Measurements from ENCODE around the gene TMIE. TPM values are rescaled to one million over a fixed set of nuclear protein-coding genes. Genes with fewer than 3 reads are reported as not detected.

Gene TMIE
- total and polyA plus RNA-seq, 2 of the 4 experiments (the other 2 are of a cell fraction): 0.12 TPM; not detected in 1

DNA sequence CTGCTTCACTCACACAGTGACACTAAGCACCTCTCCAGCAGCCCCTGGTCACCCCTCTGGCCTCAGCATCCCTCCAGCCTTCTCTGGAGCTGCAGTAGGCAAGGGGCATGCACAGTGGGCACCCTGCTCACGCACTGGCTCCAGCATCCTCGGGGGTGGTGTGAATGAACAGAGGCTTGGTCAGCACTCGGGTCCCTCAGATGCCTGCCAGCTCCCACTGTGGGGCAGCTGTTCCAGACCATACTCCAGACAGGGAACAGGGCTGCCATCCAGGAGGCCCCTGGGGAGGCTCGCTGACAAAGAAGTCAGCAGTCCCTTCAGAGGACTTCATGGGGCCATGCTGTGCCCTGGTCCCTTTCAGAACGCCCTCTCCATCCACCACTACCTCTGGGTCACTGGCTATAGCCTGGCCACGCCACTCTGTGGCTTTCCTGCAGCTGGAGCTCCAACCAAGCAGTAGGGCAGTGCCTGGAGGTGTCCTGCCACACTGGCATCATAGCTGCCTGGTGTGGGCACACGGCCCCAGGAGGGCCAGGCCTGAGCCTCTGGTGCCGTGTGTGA lies 34.1 kb upstream of the TMIE start:
- CTCF ChIA-PET: no interaction called here
- Histone ChIP-seq H3K23ac (ENCODE audit: low read depth, low read length) (no peak overlapping the region), H3K18ac (ENCODE audit: low read depth, low read length) (no peak overlapping the region), H2AFZ (replicated peaks; ENCODE audit: low read length, poor library complexity) (peak overlapping the region; percentile 43), H2AK9ac (replicated peaks; ENCODE audit: low read depth, low read length, poor library complexity) (no peak overlapping the region), H3K4ac (ENCODE audit: low read depth, low read length) (no peak overlapping the region), H4K5ac (ENCODE audit: low read depth, low read length) (no peak overlapping the region), H4K20me1 (ENCODE audit: insufficient read depth, low read length) (no peaks in the 10 kb centered on the region), H3K56ac (ENCODE audit: extremely low read depth, insufficient read depth, low read length) (no peak overlapping the region), H3K9ac (ENCODE audit: low read depth, low read length) (no peak overlapping the region), H2BK20ac (ENCODE audit: low read depth, low read length) (no peak overlapping the region), H2BK5ac (ENCODE audit: low read depth, low read length, poor library complexity, severe bottlenecking) (no peak overlapping the region), H3K4me1 (ENCODE audit: control insufficient read depth, insufficient read depth, low read length) (peaks cover 14% of the 10 kb centered on the region), H3K14ac (replicated peaks; ENCODE audit: low read depth, low read length) (no peak overlapping the region), H2BK15ac (ENCODE audit: low read depth, low read length) (no peak overlapping the region), H3K79me1 (ENCODE audit: low read depth in 1 of 2, low read length in 2 of 2) (no peaks in the 10 kb centered on the region), H3K4me2 (ENCODE audit: low read depth, low read length) (no peak overlapping the region), H3K9me1 (ENCODE audit: insufficient read depth, low read length) (no peaks in the 10 kb centered on the region; the same call in 1 of the 2 replicates), H3K9me3 (ENCODE audit: control insufficient read depth, insufficient read depth, low read length) (no peaks in the 10 kb centered on the region), H3K4me3 (ENCODE audit: insufficient read depth, low read depth, low read length) (no peak overlapping the region), H3K27ac (ENCODE audit: insufficient read depth, low read length) (no peak overlapping the region), H2AK5ac (ENCODE audit: low read depth, low read length) (no peak overlapping the region), H2BK120ac (ENCODE audit: low read depth, low read length) (no peak overlapping the region), H3K27me3 (ENCODE audit: control insufficient read depth, insufficient read depth, low read length) (peaks cover 2% of the 10 kb centered on the region; the same call in 1 of the 2 replicates), H4K91ac (ENCODE audit: insufficient read depth, low read depth, low read length) (no peak overlapping the region), H4K8ac (ENCODE audit: low read depth in 2 of 2, low read length in 2 of 2) (no peak overlapping the region), H3K36me3 (ENCODE audit: control insufficient read depth, insufficient read depth, low read length) (no peaks in the 10 kb centered on the region; the same call in 1 of the 2 replicates)
- 70% methylated on average over 4 of the region's 8 CpGs; no CpG with 5 or more reads in 1 of the 2 experiments for WGBS, 2 experiments (ENCODE audit: extremely low coverage in 2 of 2, insufficient read length in 1 of 2)
- intact Hi-C loops (cut with micrococcal nuclease) (no loop called here), in situ Hi-C loops (cut with MboI; ENCODE audit: low sequenced_read_pairs) (no loop called here), dilution Hi-C loops (cut with HindIII; ENCODE audit: low sequenced_read_pairs, unreplicated experiment) (no loop called here)
- ATAC-seq (ENCODE audit: low read depth) (no peak), DNase-seq (no peak)
- no TSS peak for BruUV-seq (replicated peaks)
- POLR2A ChIA-PET (ENCODE audit: unreplicated experiment): no interaction called here
- no peak for TF ChIP-seq MAFK (IDR thresholded peaks at IDR 0.05; ENCODE audit: low read depth, low read length)
- TF ChIP-seq FOS (IDR thresholded peaks at IDR 0.05; ENCODE audit: low read depth, low read length): no peak
- TF ChIP-seq CEBPB (IDR thresholded peaks at IDR 0.05; ENCODE audit: low read depth, low read length): no peak
- TF ChIP-seq BHLHE40 (IDR thresholded peaks at IDR 0.05; ENCODE audit: low read depth, low read length): no peak
- TF ChIP-seq POLR2A (IDR thresholded peaks at IDR 0.05; ENCODE audit: low read depth, low read length): no peak
- no peak for TF ChIP-seq RAD21 (IDR thresholded peaks at IDR 0.05; ENCODE audit: low read length)
- TF ChIP-seq, protein P1, sequence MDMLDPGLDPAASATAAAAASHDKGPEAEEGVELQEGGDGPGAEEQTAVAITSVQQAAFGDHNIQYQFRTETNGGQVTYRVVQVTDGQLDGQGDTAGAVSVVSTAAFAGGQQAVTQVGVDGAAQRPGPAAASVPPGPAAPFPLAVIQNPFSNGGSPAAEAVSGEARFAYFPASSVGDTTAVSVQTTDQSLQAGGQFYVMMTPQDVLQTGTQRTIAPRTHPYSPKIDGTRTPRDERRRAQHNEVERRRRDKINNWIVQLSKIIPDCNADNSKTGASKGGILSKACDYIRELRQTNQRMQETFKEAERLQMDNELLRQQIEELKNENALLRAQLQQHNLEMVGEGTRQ (IDR thresholded peaks at IDR 0.05; ENCODE audit: low read depth, low read length): no peak
- no peak for TF ChIP-seq RCOR1 (IDR thresholded peaks at IDR 0.05; ENCODE audit: insufficient replicate concordance, low read length)
- TF ChIP-seq, protein P2, sequence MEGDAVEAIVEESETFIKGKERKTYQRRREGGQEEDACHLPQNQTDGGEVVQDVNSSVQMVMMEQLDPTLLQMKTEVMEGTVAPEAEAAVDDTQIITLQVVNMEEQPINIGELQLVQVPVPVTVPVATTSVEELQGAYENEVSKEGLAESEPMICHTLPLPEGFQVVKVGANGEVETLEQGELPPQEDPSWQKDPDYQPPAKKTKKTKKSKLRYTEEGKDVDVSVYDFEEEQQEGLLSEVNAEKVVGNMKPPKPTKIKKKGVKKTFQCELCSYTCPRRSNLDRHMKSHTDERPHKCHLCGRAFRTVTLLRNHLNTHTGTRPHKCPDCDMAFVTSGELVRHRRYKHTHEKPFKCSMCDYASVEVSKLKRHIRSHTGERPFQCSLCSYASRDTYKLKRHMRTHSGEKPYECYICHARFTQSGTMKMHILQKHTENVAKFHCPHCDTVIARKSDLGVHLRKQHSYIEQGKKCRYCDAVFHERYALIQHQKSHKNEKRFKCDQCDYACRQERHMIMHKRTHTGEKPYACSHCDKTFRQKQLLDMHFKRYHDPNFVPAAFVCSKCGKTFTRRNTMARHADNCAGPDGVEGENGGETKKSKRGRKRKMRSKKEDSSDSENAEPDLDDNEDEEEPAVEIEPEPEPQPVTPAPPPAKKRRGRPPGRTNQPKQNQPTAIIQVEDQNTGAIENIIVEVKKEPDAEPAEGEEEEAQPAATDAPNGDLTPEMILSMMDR (conservative IDR thresholded peaks at IDR 0.05; ENCODE audit: low read depth, low read length): no peak
- no peak for TF ChIP-seq MXI1 (IDR thresholded peaks at IDR 0.05; ENCODE audit: borderline replicate concordance, low read depth, low read length)
- no peak for TF ChIP-seq RFX5 (IDR thresholded peaks at IDR 0.05; ENCODE audit: low read depth, low read length)
- TF ChIP-seq MAZ (IDR thresholded peaks at IDR 0.05; ENCODE audit: borderline replicate concordance, low read depth, low read length): no peak
- TF ChIP-seq CHD1 (IDR thresholded peaks at IDR 0.05; ENCODE audit: low read depth, low read length): no peak
- TF ChIP-seq, protein P3, sequence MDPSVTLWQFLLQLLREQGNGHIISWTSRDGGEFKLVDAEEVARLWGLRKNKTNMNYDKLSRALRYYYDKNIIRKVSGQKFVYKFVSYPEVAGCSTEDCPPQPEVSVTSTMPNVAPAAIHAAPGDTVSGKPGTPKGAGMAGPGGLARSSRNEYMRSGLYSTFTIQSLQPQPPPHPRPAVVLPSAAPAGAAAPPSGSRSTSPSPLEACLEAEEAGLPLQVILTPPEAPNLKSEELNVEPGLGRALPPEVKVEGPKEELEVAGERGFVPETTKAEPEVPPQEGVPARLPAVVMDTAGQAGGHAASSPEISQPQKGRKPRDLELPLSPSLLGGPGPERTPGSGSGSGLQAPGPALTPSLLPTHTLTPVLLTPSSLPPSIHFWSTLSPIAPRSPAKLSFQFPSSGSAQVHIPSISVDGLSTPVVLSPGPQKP (IDR thresholded peaks at IDR 0.05; ENCODE audit: borderline replicate concordance, low read depth, low read length): no peak
- TF ChIP-seq NFE2L2 (IDR thresholded peaks at IDR 0.05; ENCODE audit: low read depth, low read length): no peak
- no peak for TF ChIP-seq SMC3 (IDR thresholded peaks at IDR 0.05; ENCODE audit: low read depth, low read length)

All from IMR-90 (cell line).